ENCODE measurements around the gene SLC37A1. TPM values are rescaled to one million over a fixed set of nuclear protein-coding genes. Genes with fewer than 3 reads are reported as not detected.
A peak's percentile ranks its signal among the peaks of the same experiment; 100 is the strongest.

The SLC37A1 gene
- total RNA-seq, 2 experiments from 2014 or later, result 12.7 to 13.3 TPM

DNA sequence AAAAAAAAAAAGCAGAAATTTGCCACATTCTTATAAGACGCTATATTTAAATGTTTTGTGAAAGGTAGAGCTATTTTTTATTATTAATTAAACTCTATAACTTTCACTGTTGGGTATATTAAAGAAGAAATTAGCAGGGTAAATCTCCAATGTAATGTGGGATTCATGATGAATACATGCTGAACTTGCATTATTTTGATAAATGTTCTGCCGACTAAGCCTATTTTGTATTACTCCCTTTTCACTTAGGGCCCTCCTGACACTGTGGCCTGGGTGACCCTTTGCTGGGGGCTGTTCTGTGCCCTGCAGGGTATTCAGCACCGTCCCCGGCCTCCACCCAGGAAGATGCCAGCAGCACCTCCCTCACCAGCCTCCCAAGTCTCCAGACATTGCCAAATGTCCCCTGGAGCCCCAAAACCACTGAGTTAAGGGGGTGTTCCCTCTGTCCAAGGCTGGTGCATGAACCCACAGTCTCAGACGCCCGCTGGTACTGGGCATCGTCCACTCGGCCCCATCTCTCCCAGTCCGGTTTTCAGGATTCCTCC, 40.1 kb upstream of the SLC37A1 start:
- ChIA-PET CTCF (interaction anchor here (0.6 kb wide), 1 partner anchor 205 kb away, joined by 3 read pairs; no protein-coding TSS in a partner anchor), POLR2A (no interaction called here)
- Mint-ChIP-seq H3K9me3 (no peaks in the 10 kb centered on the region), H3K27me3 (peaks cover 5% of the 10 kb centered on the region), H3K4me3 (no peak overlapping the region), H3K27ac (no peak overlapping the region), H3K4me1 (no peaks in the 10 kb centered on the region), H3K36me3 (ENCODE audit: low read depth) (no peaks in the 10 kb centered on the region)
- no peak for DNase-seq

DNA sequence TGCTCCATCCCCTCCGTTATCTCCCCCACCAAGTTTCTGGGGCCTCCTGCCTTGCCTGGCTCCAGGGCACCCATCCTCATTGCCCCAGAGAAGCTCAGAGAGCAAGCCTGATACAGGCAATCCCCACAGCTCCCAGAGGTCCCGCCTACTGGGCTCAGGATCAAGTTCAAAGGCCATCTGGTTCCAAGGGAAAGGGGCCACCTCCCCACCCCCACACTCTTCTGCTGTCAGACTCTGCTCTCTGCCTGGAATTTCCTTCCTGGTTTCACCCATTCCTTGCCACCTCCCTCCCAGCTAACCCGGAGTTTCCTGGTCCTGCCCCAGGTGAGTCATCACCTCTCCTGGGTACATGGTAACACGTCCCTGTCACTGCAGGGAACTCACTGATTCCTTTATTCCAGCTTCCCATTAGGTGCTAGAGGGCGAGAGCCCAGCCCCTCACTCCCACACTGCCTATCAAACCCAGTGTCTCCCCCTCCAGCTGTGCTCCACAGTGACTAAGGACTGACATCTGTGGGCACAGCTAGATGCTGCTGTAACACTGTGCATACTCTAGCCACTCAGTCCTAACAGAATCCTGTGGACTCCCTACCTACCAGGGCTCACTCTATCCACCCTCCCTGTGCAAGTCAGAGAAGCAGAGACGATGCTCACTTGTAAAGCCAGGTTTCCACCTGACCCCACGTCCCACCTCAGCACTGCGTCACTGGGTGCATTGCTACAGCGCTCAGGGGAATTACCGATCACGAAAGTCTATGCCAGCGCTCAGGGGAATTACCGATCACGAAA, 39.4 kb upstream of the SLC37A1 start:
- no peaks in the 10 kb centered on the region for H3K4me1 Mint-ChIP-seq
- H3K4me3 Mint-ChIP-seq, result no peak overlapping the region
- POLR2A ChIA-PET, result no interaction called here
- DNase-seq, result peak; percentile 11
- no peak overlapping the region for H3K27ac Mint-ChIP-seq
- CTCF ChIA-PET, result interaction anchor here (0.6 kb wide), 1 partner anchor 205 kb away, joined by 3 read pairs; no protein-coding TSS in a partner anchor
- H3K9me3 Mint-ChIP-seq, result no peaks in the 10 kb centered on the region
- H3K36me3 Mint-ChIP-seq (ENCODE audit: low read depth), result no peaks in the 10 kb centered on the region
- peaks cover 6% of the 10 kb centered on the region for H3K27me3 Mint-ChIP-seq

DNA sequence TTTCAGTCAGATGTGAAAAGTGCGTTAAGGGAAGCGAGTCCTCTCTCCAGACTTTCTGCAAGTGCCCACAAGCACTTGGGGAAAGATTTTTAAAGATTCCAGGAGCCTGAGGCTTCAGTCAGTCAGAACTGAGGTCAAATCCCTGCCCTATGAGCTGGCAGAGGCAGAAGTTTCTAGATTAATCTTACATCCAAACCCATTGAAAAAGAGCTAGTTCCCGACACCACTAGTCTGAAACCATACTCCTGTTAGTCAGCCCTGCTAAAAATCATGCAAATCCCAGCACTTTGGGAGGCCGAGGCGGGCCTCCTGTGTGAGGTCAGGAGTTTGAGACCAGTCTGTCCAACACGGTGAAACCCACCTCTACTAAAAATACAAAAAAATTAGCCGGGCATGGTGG, 38.6 kb upstream of the SLC37A1 start:
- peaks cover 10% of the 10 kb centered on the region for H3K27me3 Mint-ChIP-seq
- POLR2A ChIA-PET, result no interaction called here
- CTCF ChIA-PET, result no interaction called here
- H3K4me1 Mint-ChIP-seq, result no peaks in the 10 kb centered on the region
- H3K4me3 Mint-ChIP-seq, result no peak overlapping the region
- H3K9me3 Mint-ChIP-seq, result no peaks in the 10 kb centered on the region
- DNase-seq, result peak; percentile 6
- H3K36me3 Mint-ChIP-seq (ENCODE audit: low read depth), result no peaks in the 10 kb centered on the region
- no peak overlapping the region for H3K27ac Mint-ChIP-seq

DNA sequence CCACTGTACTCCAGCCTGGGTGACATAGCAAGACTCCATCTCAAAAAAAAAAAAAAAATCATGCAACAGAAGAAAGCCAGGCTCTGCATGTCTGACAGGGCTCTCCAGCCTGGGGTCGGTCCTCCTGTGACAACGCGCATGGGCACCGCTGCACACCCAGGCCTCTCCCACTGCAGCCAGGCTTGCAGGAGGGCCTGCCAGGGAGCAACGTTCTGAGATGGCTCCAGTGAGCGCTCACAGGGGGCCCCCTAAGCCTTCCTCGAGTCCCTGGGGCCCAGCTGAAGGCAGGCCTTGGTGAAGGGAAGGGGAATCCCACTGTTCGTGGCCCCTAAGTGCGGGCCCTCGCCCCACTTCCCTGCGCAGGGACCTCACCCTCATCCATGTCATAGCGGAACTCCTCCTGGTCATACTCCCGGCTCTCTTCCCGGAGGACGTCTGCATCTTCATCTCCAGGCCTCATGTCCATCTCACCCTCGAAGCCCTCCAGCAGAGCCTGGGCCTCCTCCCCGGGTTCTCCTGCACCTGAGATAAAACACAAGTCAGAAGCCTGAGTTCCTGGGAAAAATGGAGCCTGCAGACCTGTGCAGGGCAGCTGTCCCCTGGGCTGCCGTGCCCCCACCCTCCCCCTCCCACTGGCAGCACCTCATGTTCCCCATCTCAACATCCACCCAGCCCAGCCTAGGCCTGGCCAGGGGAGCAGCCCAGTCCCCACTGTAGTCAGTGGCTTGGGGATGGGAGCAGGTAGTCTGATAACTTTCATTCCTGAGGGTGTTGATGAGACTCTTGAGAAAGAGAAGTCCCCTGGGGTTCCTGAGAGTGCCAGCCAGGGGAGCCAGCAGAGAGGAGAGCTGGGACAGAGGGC, 37.9 kb upstream of the SLC37A1 start:
- CTCF ChIA-PET, result no interaction called here
- Mint-ChIP-seq H3K4me3 (no peak overlapping the region), H3K9me3 (no peaks in the 10 kb centered on the region), H3K36me3 (ENCODE audit: low read depth) (no peaks in the 10 kb centered on the region), H3K27me3 (peaks cover 10% of the 10 kb centered on the region), H3K4me1 (no peaks in the 10 kb centered on the region), H3K27ac (no peak overlapping the region)
- POLR2A ChIA-PET, result no interaction called here
- no peak for DNase-seq

DNA sequence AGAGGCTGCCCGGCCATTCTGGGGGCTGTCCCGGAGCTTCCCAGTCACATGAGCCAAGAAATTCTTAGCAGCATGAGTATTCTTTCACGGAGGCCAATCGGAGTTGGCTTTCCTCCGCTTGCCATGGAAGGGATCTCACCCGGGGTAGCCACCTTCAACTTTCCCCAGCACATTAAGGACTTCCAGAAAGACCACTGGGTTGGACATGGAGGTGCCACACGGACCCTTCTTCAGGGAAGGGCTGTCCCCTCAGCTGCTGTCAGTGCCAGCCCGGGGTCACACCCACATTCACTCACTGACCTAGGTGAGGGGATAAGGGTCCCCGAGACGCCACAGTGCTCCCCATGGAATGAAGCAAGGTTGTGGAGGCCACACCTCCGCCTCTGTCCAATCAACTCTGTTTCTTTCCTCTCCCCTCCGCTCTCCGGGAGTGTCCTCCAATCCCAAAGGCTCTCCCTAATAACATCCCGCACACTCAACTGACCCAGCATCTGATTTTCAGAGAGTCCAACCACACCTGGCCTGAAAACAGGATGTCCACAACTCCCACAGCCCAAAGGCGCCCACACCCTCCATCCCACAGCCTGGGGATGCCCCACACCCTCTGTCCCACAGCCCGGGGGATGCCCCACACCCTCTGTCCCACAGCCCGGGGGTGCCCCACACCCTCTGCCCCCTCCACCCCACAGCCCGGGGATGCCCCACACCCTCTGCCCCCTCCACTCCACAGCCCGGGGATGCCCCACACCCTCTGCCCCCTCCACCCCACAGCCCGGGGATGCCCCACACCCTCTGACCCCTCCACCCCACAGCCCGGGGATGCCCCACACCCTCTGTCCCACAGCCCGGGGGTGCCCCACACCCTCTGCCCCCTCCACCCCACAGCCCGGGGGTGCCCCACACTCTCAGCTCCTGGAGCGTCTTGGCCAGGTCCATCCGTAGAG, 37.0 kb upstream of the SLC37A1 start:
- CTCF ChIA-PET, result no interaction called here
- no peak overlapping the region for H3K27ac Mint-ChIP-seq
- peaks cover 14% of the 10 kb centered on the region for H3K27me3 Mint-ChIP-seq
- H3K36me3 Mint-ChIP-seq (ENCODE audit: low read depth), result no peaks in the 10 kb centered on the region
- H3K4me1 Mint-ChIP-seq, result no peaks in the 10 kb centered on the region
- H3K9me3 Mint-ChIP-seq, result no peaks in the 10 kb centered on the region
- H3K4me3 Mint-ChIP-seq, result no peak overlapping the region
- no peak for DNase-seq
- POLR2A ChIA-PET, result no interaction called here

DNA sequence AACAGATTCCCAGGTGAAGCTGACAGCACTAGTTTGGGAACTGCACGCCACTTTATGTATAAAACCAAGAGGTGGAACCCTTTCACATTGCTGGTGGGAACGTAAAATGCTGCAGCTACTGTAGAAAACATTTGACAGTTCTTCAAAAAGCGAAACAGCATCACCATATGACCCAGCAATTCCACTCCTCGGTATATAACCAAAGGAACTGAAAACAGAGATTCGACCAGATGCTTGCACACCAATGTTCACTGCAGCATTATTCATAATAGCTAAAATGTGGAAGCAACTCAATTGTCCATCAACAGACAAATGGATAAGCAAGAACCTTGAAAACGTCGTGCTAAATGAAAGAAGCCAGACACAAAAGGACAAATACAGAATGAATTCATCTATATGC, 35.1 kb upstream of the SLC37A1 start:
- Mint-ChIP-seq H3K27me3 (peaks cover 20% of the 10 kb centered on the region), H3K27ac (no peak overlapping the region), H3K9me3 (no peaks in the 10 kb centered on the region), H3K4me1 (no peaks in the 10 kb centered on the region), H3K36me3 (ENCODE audit: low read depth) (no peaks in the 10 kb centered on the region), H3K4me3 (no peak overlapping the region)
- no peak for DNase-seq
- POLR2A ChIA-PET, result interaction anchor here (1.3 kb wide), 1 partner anchor 74 kb away, joined by 3 read pairs; no protein-coding TSS in a partner anchor
- CTCF ChIA-PET, result no interaction called here

DNA sequence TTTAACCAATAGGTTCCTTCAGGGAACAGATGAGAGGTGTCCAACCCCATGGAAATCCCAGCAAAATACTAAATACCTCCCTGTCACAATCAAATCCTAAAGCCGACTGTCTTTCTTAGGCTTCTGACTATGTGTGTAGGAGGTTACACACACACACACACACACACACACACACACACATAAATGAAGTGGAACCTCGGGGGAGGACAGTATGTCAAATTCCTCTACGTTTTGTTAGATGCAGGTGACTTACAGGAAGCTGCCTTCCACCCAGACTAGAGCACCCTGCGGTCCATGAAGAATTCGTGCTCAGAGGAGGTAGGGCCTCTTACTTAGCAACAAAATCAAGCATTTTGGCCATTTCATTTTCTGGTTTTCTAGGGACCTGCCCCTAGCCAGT, 34.1 kb upstream of the SLC37A1 start:
- H3K27me3 Mint-ChIP-seq, result peaks cover 20% of the 10 kb centered on the region
- no peaks in the 10 kb centered on the region for H3K9me3 Mint-ChIP-seq
- H3K4me3 Mint-ChIP-seq, result no peak overlapping the region
- no peak overlapping the region for H3K27ac Mint-ChIP-seq
- POLR2A ChIA-PET, result no interaction called here
- H3K4me1 Mint-ChIP-seq, result no peaks in the 10 kb centered on the region
- H3K36me3 Mint-ChIP-seq (ENCODE audit: low read depth), result no peaks in the 10 kb centered on the region
- DNase-seq, result no peak
- CTCF ChIA-PET, result no interaction called here

DNA sequence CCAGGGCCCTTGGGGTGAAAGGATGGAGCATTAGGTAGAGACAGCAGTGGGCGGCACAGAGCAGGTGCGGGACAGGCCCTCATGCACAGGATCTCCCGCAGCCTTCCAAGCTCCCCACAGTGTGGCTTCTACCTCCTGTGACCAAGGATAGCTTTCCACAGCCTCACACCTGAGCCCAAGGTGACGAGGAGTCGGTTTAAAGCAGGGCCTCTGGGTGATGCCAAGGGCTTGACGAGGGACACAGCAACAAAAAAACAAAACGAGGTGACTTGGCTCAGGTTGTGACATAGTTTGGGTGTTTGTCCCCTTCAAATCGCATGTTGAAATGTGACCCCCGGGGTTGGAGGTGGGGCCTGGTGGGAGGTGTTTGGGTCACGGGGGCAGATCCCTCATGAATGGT, 32.9 kb upstream of the SLC37A1 start:
- ChIA-PET CTCF (no interaction called here), POLR2A (no interaction called here)
- Mint-ChIP-seq H3K27me3 (peaks cover 25% of the 10 kb centered on the region), H3K9me3 (no peaks in the 10 kb centered on the region), H3K4me1 (no peaks in the 10 kb centered on the region), H3K27ac (no peak overlapping the region), H3K36me3 (ENCODE audit: low read depth) (no peaks in the 10 kb centered on the region), H3K4me3 (no peak overlapping the region)
- DNase-seq, result no peak

DNA sequence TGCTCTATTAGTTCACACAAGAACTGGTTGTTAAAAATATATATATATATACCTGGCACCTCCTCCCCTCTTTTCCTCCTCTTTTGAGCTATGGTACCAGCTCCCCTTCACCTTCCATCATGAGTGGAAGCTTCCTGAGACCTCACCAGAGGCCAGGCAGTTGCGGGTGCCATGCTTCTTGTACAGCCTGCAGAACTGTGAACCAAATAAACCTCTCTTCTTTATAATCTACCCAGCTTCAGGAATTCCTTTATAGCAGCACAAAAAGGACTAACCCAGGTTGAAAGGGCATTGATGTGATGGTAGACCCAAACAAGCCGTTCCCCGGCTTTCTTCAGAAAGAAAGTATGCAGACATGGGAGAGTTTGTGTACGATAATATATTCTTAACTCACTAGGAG, 32.5 kb upstream of the SLC37A1 start:
- no peak overlapping the region for H3K4me3 Mint-ChIP-seq
- CTCF ChIA-PET, result no interaction called here
- no peaks in the 10 kb centered on the region for H3K4me1 Mint-ChIP-seq
- no peaks in the 10 kb centered on the region for H3K36me3 Mint-ChIP-seq (ENCODE audit: low read depth)
- DNase-seq, result no peak
- POLR2A ChIA-PET, result no interaction called here
- peaks cover 28% of the 10 kb centered on the region for H3K27me3 Mint-ChIP-seq
- H3K27ac Mint-ChIP-seq, result no peak overlapping the region
- no peaks in the 10 kb centered on the region for H3K9me3 Mint-ChIP-seq

DNA sequence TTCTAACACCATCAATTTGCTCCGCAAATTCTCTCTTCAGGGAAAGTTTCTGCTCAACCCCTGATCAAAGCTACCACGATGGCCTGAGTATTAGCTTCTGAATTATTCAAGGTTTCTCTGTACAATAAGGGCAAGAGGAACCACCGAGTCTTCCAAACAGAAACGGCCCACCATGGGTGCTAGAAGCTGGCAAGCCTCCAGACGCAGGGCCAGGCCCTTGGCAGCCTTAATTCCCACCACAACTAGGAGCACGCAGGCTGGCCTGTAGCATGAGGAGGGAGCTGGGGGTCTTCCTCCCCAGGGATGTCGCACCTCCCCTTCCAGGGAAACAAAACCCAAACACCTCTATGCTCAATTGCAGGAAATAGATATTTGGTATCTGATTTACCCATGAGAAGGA, 28.7 kb upstream of the SLC37A1 start:
- H3K27ac Mint-ChIP-seq, result no peak overlapping the region
- no peaks in the 10 kb centered on the region for H3K4me1 Mint-ChIP-seq
- POLR2A ChIA-PET, result no interaction called here
- peaks cover 4% of the 10 kb centered on the region for H3K36me3 Mint-ChIP-seq (ENCODE audit: low read depth)
- no peak overlapping the region for H3K4me3 Mint-ChIP-seq
- H3K27me3 Mint-ChIP-seq, result peaks cover 54% of the 10 kb centered on the region
- H3K9me3 Mint-ChIP-seq, result peaks cover 2% of the 10 kb centered on the region
- CTCF ChIA-PET, result no interaction called here
- no peak for DNase-seq

DNA sequence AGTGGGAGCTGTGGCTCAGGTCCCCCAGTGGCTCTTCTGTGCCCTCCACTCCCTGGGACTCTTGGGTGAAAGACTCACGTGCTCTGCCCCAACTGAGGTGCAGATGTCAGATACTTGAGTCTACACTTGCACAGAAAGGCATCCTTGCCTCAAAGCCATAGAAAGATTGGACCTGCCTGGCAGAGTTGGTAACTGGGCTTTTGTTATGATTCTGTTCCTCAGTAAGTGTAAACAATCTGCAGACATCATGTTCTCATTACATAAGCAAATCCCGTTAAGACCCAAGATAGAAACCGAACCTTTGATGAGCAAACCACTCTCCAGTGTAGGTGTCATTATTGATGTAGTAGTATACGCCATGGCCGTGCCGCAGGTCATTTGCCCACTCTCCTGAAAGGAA, 27.6 kb upstream of the SLC37A1 start:
- POLR2A ChIA-PET, result no interaction called here
- Mint-ChIP-seq H3K9me3 (peaks cover 2% of the 10 kb centered on the region), H3K27ac (no peak overlapping the region), H3K4me3 (no peak overlapping the region), H3K4me1 (no peaks in the 10 kb centered on the region), H3K27me3 (peaks cover 56% of the 10 kb centered on the region), H3K36me3 (ENCODE audit: low read depth) (peaks cover 4% of the 10 kb centered on the region)
- no peak for DNase-seq
- CTCF ChIA-PET, result no interaction called here

DNA sequence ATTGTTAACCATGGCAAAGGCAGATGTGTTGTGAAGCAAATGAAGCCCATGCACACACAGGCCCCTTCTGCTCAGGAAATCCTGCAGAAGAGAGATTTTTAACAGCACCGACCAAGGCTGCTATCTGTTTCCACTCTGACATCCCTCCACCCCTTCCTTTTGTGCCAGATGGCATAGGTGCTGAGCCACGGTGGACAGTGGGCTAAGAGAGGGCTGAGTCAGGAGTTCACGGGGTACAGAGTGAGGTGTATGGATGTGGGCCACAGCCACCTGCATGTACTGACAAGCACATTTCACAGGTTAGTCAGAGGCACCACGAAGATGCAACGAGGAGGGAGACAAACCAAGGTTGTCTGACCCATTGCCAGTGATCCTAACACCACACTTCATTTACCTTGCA, 27.1 kb upstream of the SLC37A1 start:
- Mint-ChIP-seq H3K9me3 (peaks cover 2% of the 10 kb centered on the region), H3K4me3 (no peak overlapping the region), H3K27me3 (peaks cover 53% of the 10 kb centered on the region), H3K27ac (no peak overlapping the region), H3K4me1 (no peaks in the 10 kb centered on the region), H3K36me3 (ENCODE audit: low read depth) (peaks cover 4% of the 10 kb centered on the region)
- CTCF ChIA-PET, result no interaction called here
- POLR2A ChIA-PET, result no interaction called here
- DNase-seq, result no peak
